Measurements from ENCODE around the gene FHIT.

GRCh38 chr3:60333710-60334109 is 917.5 kb downstream of the FHIT start:
- TF ChIP-seq, protein P1, sequence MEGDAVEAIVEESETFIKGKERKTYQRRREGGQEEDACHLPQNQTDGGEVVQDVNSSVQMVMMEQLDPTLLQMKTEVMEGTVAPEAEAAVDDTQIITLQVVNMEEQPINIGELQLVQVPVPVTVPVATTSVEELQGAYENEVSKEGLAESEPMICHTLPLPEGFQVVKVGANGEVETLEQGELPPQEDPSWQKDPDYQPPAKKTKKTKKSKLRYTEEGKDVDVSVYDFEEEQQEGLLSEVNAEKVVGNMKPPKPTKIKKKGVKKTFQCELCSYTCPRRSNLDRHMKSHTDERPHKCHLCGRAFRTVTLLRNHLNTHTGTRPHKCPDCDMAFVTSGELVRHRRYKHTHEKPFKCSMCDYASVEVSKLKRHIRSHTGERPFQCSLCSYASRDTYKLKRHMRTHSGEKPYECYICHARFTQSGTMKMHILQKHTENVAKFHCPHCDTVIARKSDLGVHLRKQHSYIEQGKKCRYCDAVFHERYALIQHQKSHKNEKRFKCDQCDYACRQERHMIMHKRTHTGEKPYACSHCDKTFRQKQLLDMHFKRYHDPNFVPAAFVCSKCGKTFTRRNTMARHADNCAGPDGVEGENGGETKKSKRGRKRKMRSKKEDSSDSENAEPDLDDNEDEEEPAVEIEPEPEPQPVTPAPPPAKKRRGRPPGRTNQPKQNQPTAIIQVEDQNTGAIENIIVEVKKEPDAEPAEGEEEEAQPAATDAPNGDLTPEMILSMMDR (IDR thresholded peaks at IDR 0.05; ENCODE audit: low read depth, low read length, poor library complexity, severe bottlenecking), result no peak
- TF ChIP-seq EZH2phosphoT487 (IDR thresholded peaks at IDR 0.05; ENCODE audit: borderline replicate concordance, low read length), result no peak
